GM18517 (cell line): Measurements from ENCODE around the gene TMEM108.

ENCODE experiments used
- ATAC-seq: cut with Tn5 transposase; IDR thresholded peaks from one replicate; pipeline ENCODE4 v1.9.1; 2021; ENCODE audit warnings: mild to moderate bottlenecking, moderate library complexity; ENCODE audit not compliant: unreplicated experiment

TMEM108 gene

GRCh38 chr3:133301731-133302130 lies 263.5 kb downstream of the TMEM108 start:
- no peak for ATAC-seq

DNA sequence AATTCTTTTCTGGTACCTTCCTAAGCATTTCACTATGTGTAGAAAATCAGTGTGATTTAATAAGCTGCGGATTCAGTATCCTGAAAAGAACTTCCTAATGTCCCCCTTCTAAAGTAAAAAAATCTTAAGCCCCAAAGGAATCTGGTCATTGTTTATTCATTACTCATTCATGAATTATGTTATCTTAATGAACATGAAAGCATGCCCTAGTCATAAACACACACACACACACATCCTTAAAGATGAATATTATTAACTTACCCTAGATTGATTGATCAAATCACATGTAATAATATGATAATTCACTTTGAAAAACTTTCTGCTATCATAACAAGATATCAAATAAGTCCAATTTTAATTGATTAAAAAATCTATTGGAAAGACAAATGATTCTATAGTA lies 265.2 kb downstream of the TMEM108 start:
- ATAC-seq, result no peak

- ATAC-seq, result no peak
These were observed 279.7 kb downstream of the TMEM108 start for GRCh38 chr3:133317866-133318265.

DNA sequence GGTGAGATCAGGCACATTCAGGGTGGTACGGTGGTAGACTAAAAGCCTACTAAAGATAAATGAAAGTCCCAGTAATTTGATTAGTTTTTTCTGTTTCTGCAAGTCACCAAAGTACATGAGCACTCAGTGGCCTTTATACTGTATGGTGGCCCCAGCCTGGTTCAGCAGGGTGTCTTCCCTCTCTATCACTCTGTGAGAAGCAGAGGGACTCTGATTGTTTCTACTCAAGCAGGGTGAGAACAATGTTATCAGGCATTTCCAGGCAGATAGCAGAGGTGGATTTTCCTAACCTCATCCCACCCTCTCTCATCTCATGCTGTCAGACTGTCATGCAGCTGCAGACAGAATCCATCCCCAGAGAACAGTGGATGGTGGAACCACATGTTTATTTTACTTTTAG lies 290.2 kb downstream of the TMEM108 start:
- ATAC-seq, result no peak

- ATAC-seq, result no peak
These were observed 291.4 kb downstream of the TMEM108 start for GRCh38 chr3:133329626-133330025.

DNA sequence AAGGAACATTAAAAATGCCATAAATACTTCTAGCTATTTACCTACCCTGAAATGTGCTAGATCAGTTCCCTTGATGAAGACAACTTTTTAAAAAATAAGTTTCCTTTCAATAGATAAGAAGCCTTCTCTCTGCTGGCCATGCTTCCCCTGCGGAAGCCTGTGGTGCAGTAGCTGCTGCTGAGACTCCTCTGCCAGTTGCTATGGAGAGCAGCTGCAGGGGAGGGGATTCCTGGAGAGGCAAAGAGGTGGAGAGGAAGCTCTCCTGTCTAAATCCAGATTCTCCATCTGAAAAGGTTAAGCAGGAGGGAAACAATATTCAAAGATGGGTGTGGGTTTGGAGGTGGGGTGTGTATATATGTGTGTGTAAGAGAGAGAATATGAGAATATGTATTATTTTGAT lies 291.9 kb downstream of the TMEM108 start:
- no peak for ATAC-seq

DNA sequence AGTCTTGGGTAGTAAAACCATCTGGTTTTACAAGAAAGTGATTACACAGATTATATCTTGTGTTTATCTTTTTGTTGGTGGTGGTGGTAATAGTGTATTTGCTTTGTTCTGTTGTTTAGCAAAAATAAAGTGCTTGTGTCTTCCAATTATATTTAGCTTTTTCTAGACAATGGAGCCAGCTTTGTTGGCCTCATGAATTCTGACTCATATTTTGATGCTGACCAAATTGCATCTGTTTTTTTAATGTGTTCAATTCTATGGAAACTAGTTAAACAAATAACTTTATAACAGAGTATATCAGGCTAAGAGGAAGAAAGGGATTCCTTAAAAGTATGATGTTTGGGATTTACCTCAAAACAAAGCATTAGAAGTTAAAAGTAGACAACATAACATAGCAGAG lies 292.3 kb downstream of the TMEM108 start:
- no peak for ATAC-seq

- ATAC-seq, result no peak
These were observed 316.5 kb downstream of the TMEM108 start for GRCh38 chr3:133354721-133355120.

GRCh38 chr3:133360476-133360875 lies 322.3 kb downstream of the TMEM108 start:
- no peak for ATAC-seq

DNA sequence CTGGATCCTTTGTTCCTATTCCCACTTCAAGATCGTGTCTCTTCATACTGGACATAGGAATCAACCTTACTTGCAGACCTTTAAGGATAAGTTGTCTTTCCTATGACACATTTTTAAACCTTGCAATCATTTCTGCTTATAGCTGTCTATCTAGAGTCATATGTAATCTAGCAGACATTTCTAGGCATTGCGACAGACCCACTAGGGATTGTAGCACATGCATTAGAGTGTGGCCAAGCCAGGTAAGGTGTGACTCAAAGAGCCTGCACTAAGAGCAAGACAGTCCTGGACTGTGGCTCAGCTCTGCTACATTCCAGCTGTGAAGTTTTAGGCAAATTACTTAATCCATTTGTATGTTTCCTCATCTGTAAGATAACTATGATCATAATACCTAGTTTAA lies 322.8 kb downstream of the TMEM108 start:
- no peak for ATAC-seq

- no peak for ATAC-seq
These were observed 323.2 kb downstream of the TMEM108 start for GRCh38 chr3:133361435-133361834.

DNA sequence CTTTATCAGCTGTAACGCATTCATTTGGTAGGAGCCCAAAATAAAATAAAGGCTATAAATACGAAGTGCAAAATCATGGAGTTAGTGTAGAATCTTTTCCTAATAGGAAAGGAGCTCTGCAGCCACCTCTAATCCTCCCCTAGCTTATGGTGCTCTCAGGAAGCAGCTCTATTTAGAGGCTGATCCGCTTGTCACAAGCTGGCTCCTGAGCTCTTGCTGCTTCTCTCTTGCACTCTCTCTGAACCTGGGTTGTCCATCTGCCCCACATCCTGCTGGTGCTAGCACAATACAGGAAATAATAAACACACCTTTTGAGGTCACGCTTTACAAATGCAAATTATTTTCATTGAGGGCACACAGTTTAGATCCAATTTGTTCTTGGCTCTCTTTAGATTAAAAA lies 324.3 kb downstream of the TMEM108 start:
- ATAC-seq, result no peak

DNA sequence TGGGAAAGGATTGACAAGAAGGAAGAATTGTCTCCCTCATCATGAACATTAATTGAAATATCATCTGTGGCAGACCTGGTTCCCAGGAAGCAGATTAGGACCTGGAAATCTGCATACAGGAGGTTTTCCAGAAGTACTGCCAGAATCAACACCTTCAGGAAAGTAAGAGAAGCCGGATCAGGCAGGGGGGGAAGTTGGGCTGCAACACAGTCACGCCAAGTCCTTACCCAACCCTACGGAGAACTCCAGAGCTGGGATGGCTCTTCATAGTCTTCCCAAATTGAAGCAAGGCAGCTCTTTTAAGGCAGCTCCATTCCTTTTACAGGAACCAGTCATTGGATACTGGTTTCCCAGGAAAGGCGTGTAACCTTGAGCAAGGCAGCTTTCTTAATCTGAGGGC lies 326.5 kb downstream of the TMEM108 start:
- ATAC-seq, result no peak

GRCh38 chr3:133366921-133367320 lies 328.7 kb downstream of the TMEM108 start:
- ATAC-seq, result no peak

- ATAC-seq, result no peak
These were observed 329.2 kb downstream of the TMEM108 start for GRCh38 chr3:133367403-133367802.

- ATAC-seq, result no peak
These were observed 329.8 kb downstream of the TMEM108 start for GRCh38 chr3:133367956-133368355.

DNA sequence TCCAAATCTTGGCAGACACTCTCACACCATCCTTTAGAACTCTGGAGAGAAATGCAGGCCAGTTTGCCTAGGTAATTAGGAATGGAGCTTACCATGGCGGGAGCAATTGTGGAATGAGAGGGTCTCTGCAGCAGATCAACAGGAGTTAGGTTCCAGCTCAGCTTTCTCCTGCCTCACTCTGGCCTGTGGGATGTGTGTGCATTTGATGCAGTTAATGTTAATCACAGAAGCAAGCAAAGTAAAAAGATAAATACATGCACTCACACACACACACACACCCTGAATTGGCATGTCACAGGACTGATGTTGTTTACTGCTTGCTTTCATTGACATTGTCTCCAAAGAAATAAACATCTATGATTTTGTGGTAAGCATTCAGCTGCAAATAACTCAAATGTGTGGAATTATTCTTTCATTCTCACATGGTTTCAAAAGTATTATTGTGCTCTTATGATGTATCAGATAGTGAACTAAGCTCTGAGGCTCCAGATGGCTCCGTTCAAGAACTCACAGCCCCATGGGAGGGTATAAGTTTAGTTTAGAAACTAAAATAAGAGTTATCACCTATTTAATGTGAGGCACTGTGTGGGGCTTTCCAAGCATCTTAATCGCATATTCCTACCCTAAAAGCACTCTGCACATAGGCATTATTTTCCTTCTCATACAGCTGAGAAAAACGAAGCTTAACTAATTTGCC lies 330.3 kb downstream of the TMEM108 start:
- ATAC-seq, result no peak

- ATAC-seq, result no peak
These were observed 330.9 kb downstream of the TMEM108 start for GRCh38 chr3:133369068-133369440.

GRCh38 chr3:133371181-133371580 lies 333.0 kb downstream of the TMEM108 start:
- ATAC-seq, result no peak

DNA sequence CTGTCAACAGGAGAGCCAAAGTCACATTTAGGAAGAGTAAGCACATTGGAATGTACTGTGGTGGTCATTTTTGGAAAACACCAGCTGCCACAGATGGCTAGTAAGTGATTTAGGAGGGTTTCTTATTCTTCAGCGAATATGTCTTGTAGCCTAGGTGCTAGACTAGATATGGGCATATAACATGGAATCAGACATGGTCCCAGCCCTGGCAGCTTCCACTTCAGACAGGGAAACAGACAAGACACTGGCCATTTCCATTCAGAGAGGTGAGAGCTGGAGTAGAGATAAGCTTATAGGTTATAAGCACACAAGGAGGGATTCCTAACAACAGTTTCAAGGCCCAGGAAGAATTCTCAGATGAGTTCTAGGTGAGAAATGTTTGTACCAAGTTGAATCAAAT lies 333.5 kb downstream of the TMEM108 start:
- ATAC-seq, result no peak

GRCh38 chr3:133374708-133375402 lies 336.7 kb downstream of the TMEM108 start:
- ATAC-seq, result no peak

- no peak for ATAC-seq
These were observed 337.2 kb downstream of the TMEM108 start for GRCh38 chr3:133375403-133375745.

GRCh38 chr3:133376810-133377209 lies 338.6 kb downstream of the TMEM108 start:
- ATAC-seq, result no peak
